HG03135 (cell line): ENCODE measurements around the gene RGS6.

ENCODE experiments used
- ATAC-seq: cut with Tn5 transposase; IDR thresholded peaks from one replicate; pipeline ENCODE4 v1.9.1; 2021; ENCODE audit warnings: mild to moderate bottlenecking, moderate library complexity; ENCODE audit not compliant: unreplicated experiment

RGS6 gene

GRCh38 chr14:72013721-72014345 is 81.6 kb downstream of the RGS6 start:
- ATAC-seq = no peak

GRCh38 chr14:72014486-72014885 is 82.3 kb downstream of the RGS6 start:
- ATAC-seq = no peak

GRCh38 chr14:72017290-72017689 is 85.1 kb downstream of the RGS6 start:
- no peak for ATAC-seq

- no peak for ATAC-seq
Observed at GRCh38 chr14:72023128-72024042, 91.2 kb downstream of the RGS6 start.

GRCh38 chr14:72024043-72024407 is 91.8 kb downstream of the RGS6 start:
- no peak for ATAC-seq

GRCh38 chr14:72024504-72024903 is 92.3 kb downstream of the RGS6 start:
- ATAC-seq = no peak

- ATAC-seq = no peak
Observed at GRCh38 chr14:72026536-72026935, 94.3 kb downstream of the RGS6 start.

- no peak for ATAC-seq
Observed at GRCh38 chr14:72027061-72027460, 94.8 kb downstream of the RGS6 start.

- no peak for ATAC-seq
Observed at GRCh38 chr14:72033365-72033764, 101.1 kb downstream of the RGS6 start.

GRCh38 chr14:72040528-72040927 is 108.3 kb downstream of the RGS6 start:
- no peak for ATAC-seq

- ATAC-seq = no peak
Observed at GRCh38 chr14:72045271-72045670, 113.0 kb downstream of the RGS6 start.

GRCh38 chr14:72045885-72046284 is 113.7 kb downstream of the RGS6 start:
- ATAC-seq = no peak

- ATAC-seq = no peak
Observed at GRCh38 chr14:72049462-72049861, 117.2 kb downstream of the RGS6 start.

GRCh38 chr14:72052356-72052755 is 120.1 kb downstream of the RGS6 start:
- no peak for ATAC-seq

GRCh38 chr14:72053651-72054050 is 121.4 kb downstream of the RGS6 start:
- no peak for ATAC-seq

GRCh38 chr14:72054911-72055310 is 122.7 kb downstream of the RGS6 start:
- ATAC-seq = no peak

GRCh38 chr14:72057701-72058285 is 125.6 kb downstream of the RGS6 start:
- ATAC-seq = no peak

GRCh38 chr14:72060460-72060859 is 128.2 kb downstream of the RGS6 start:
- ATAC-seq = no peak

- ATAC-seq = no peak
Observed at GRCh38 chr14:72060917-72061316, 128.7 kb downstream of the RGS6 start.

GRCh38 chr14:72061718-72062117 is 129.5 kb downstream of the RGS6 start:
- ATAC-seq = no peak

- ATAC-seq = no peak
Observed at GRCh38 chr14:72063761-72064282, 131.6 kb downstream of the RGS6 start.

- ATAC-seq = no peak
Observed at GRCh38 chr14:72064501-72064900, 132.3 kb downstream of the RGS6 start.
